ENCODE measurements around the gene ALOX5.
"Not testable (repeated sequence)": the region's sequence is repeated elsewhere in the genome, so short reads cannot be mapped to it uniquely, and the experiment has no call there.

The ALOX5 gene

GRCh38 chr10:45374350-45375052 lies 485 bp downstream of the ALOX5 start:
- peak in 1 of 2 donors; percentile 50 for DNase-seq

- no peak for DNase-seq
Measured at GRCh38 chr10:45375101-45375500, 1.1 kb downstream of the ALOX5 start.

GRCh38 chr10:45375716-45376231 lies 1.8 kb downstream of the ALOX5 start:
- DNase-seq: peak; percentile 51 to 64

GRCh38 chr10:45376371-45376801 lies 2.4 kb downstream of the ALOX5 start:
- DNase-seq: peak; percentile 77 to 85

GRCh38 chr10:45377321-45377720 lies 3.3 kb downstream of the ALOX5 start:
- DNase-seq: no peak

GRCh38 chr10:45377858-45378257 lies 3.8 kb downstream of the ALOX5 start:
- DNase-seq: no peak

GRCh38 chr10:45378914-45379726 lies 5.1 kb downstream of the ALOX5 start:
- peak; percentile 93 to 96 for DNase-seq

GRCh38 chr10:45379891-45380540 lies 6.0 kb downstream of the ALOX5 start:
- DNase-seq: peak; percentile 96 to 98

GRCh38 chr10:45380903-45381620 lies 7.0 kb downstream of the ALOX5 start:
- peak; percentile 85 to 91 for DNase-seq

GRCh38 chr10:45382591-45382990 lies 8.6 kb downstream of the ALOX5 start:
- no peak for DNase-seq

- DNase-seq: peak; percentile 54 to 59
Measured at GRCh38 chr10:45383682-45384330, 9.8 kb downstream of the ALOX5 start.

- DNase-seq: peak in 1 of 2 donors; percentile 1
Measured at GRCh38 chr10:45386657-45387056, 12.6 kb downstream of the ALOX5 start.

- peak; percentile 10 to 86 for DNase-seq
Measured at GRCh38 chr10:45387096-45387893, 13.3 kb downstream of the ALOX5 start.

- not testable (repeated sequence) for DNase-seq
Measured at GRCh38 chr10:45389671-45390070, 15.7 kb downstream of the ALOX5 start.

GRCh38 chr10:45391636-45392035 lies 17.6 kb downstream of the ALOX5 start:
- DNase-seq: not testable (repeated sequence)

GRCh38 chr10:45395554-45395953 lies 21.5 kb downstream of the ALOX5 start:
- peak; percentile 66 to 69 for DNase-seq

- DNase-seq: no peak
Measured at GRCh38 chr10:45398595-45398994, 24.6 kb downstream of the ALOX5 start.

- DNase-seq: peak in 1 of 2 donors; percentile 32
Measured at GRCh38 chr10:45399113-45399512, 25.1 kb downstream of the ALOX5 start.

- no peak for DNase-seq
Measured at GRCh38 chr10:45403151-45403550, 29.1 kb downstream of the ALOX5 start.

GRCh38 chr10:45404087-45404769 lies 30.2 kb downstream of the ALOX5 start:
- peak; percentile 93 to 95 for DNase-seq
